ENCODE measurements around the gene TMEM179. TPM values are rescaled to one million over a fixed set of nuclear protein-coding genes. Genes with fewer than 3 reads are reported as not detected.

The TMEM179 gene
- total RNA-seq, 1 donor = not detected

DNA sequence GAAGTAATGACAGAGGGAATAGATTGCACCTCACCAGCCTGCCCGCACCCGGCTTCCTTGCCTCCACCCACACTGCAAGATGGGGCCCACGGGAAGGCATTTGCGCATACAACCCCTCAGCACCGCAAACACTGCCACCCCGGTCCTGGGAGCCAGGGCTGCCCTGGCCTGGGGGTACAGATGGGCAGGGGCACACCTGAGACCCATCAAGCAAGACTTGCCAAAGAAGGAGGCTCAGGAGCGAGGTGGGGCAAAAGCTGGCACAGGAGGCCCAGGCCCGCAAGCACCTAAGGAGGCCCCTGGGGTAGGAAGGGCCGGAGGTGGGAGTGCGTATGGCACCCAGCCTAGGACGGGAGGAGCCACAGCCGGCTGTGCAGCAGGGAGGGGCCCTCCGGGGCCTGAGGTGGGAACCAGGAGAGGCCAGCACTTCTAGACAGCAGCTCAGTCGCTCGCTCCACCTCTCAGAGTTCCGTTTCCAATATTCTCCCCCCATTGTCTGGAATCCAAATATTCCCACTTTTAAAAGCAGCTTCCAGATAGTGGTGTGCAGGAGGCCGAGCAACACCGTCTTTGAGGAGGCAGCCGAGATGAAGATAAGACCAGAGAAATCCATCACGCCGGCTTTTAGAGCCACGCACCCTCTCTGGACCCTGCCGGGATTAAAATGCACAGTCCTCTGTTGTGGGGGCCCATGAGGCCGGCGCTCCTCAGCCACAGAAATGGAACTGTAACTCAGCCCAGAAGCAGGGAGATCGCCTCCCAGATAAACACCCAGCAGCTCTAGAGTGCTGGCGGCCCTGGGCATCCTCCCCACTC, 37.2 kb downstream of the TMEM179 start:
- H3K4me3 ChIP-seq (ENCODE audit: low read depth, low read length) = no peak overlapping the region
- DNase-seq (ENCODE audit: low read depth) = no peak
- TF ChIP-seq, protein P1, sequence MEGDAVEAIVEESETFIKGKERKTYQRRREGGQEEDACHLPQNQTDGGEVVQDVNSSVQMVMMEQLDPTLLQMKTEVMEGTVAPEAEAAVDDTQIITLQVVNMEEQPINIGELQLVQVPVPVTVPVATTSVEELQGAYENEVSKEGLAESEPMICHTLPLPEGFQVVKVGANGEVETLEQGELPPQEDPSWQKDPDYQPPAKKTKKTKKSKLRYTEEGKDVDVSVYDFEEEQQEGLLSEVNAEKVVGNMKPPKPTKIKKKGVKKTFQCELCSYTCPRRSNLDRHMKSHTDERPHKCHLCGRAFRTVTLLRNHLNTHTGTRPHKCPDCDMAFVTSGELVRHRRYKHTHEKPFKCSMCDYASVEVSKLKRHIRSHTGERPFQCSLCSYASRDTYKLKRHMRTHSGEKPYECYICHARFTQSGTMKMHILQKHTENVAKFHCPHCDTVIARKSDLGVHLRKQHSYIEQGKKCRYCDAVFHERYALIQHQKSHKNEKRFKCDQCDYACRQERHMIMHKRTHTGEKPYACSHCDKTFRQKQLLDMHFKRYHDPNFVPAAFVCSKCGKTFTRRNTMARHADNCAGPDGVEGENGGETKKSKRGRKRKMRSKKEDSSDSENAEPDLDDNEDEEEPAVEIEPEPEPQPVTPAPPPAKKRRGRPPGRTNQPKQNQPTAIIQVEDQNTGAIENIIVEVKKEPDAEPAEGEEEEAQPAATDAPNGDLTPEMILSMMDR (IDR thresholded peaks at IDR 0.05; ENCODE audit: insufficient read depth, low read depth, low read length) = no peak

DNA sequence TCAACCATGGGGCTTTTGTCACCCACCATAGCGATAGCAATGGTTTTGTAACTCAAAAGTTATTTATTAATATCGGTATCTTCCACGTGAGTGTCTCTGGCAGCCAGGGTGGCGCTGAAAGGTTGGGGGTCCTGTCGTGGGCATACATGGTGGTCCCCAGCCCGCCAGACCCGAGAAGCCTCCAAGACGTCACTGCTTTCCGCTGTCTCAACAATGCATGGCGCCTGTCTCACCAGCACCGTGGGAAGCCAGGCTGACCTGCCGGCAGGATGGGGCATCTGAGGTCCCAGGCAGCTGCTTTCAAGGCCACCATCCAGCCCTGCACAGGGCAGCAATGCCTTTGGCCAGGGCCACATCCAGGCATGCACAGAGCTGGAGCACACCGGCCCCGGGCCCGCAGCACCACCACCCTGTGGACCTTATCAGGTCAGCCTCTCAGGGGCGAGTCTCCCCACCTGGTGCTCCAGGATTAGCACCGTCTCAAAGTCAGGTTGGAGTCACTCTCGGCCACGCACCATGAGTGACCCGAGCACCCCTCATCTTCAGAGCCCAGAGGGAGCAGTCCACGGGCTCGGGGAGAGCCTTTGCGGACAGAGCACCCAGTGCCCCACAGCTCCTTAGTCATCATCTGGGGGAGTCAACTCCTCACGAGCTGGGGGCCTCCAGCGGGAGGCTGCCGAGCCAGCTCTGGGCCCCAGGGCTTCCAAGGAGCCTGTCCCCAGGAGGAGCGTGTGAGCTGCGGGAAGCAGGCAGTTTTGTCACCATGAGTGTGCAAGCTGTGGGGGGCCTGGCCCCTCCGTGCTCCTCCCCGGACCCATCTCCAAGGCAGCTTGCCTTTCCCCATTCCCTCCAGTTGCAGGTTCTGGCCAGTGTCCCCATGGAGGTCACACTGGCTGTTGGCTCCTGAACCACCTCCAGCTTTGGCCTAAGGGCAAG, 39.6 kb downstream of the TMEM179 start:
- TF ChIP-seq, protein P1 (IDR thresholded peaks at IDR 0.05; ENCODE audit: insufficient read depth, low read depth, low read length) = no peak
- no peak overlapping the region for H3K4me3 ChIP-seq (ENCODE audit: low read depth, low read length)
- DNase-seq (ENCODE audit: low read depth) = no peak

DNA sequence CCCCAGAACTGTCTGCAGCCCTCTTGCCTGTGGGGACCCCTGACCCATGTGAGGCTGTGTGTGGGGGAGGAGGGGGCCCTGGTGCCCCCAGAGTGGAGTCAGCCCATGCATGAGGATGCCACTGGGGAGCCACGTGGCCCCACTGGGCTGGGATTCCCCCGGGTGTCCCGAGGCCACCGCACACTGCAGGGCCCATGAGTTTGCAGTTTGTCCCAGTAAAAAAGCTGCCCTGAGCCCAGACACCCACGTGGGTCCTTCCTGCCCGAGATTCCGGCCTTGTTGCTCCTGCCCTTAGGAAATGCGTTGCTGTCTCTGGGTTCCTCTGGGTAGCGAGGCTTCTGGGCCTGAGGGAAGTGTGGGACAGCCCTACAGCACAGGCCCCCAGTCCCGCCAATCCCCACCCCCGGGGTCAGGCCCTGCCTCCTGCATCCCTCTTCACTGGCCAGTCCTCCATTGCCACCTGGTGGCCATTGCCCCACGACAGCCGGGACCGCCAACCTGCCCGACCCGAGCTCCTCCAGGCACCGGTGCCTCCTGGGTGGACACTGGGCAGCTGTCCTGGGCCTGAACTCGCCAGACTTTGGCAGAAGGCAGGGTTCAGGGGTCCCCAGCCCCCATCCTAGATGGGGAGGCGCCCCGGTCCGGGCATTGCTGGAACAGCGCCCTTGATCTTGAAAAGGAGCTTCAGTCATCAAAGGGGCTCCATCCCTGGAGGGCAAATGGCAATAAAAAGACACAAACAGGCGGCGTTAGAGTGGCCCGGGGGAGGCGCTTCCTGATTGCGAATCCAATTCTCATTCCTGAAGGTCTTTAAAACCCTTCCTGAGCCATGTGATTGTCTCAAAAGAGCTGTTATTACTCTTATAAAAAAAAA, 40.6 kb downstream of the TMEM179 start:
- H3K4me3 ChIP-seq (ENCODE audit: low read depth, low read length) = no peak overlapping the region
- DNase-seq (ENCODE audit: low read depth) = peak; percentile 48
- TF ChIP-seq, protein P1 (IDR thresholded peaks at IDR 0.05; ENCODE audit: insufficient read depth, low read depth, low read length) = peak; percentile 80

DNA sequence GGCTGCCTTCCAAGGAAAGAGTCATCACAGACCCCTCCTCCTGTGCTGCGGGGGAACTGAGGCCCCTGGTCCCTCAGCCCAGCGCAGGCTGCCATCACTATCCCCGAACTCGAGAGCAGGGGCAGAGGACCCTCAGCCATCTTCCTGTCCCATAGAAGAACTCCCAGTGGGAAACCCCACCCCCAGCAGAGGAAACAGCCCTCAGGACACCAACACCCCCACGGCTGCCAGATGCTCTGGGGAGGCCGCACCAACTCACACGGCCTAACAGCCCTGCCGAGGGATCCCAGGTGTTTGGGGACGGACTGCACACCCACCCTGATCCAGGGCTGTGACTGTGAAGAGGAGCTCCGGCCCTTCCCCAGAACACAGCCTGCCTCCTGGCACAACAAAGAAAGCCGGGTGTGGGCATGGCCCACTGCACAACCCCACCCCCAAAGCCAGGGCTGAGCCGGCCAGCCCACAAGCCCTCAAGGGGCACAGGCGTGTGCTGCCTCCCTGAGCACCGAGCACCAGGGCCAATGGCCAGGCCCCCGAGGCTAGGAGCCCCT, 41.3 kb downstream of the TMEM179 start:
- TF ChIP-seq, protein P1 (IDR thresholded peaks at IDR 0.05; ENCODE audit: insufficient read depth, low read depth, low read length) = no peak
- DNase-seq (ENCODE audit: low read depth) = no peak
- no peak overlapping the region for H3K4me3 ChIP-seq (ENCODE audit: low read depth, low read length)

DNA sequence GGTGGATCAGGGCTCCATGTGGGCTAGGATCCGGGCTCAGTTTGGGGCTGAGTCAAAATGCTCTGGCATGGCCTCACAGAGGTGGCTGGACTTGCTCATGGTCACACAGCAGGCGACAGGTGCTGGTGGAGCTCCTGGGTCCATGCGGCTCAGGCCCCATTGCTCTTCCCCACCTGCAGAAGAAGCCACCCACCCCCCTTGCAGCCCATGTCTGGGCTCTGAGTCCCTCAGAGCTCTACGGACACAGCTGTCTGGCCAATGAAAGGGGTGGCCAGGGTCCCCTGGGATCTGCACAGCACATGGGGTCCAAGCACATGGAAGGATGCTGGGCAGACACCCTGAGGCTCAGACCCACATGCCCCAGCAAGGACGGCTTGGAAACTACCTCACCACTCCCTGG, 42.0 kb downstream of the TMEM179 start:
- TF ChIP-seq, protein P1 (IDR thresholded peaks at IDR 0.05; ENCODE audit: insufficient read depth, low read depth, low read length) = no peak
- no peak for DNase-seq (ENCODE audit: low read depth)
- H3K4me3 ChIP-seq (ENCODE audit: low read depth, low read length) = no peak overlapping the region
